Astrocyte (in vitro differentiated cells and primary cell): ENCODE results near the gene BAG5. TPM values are rescaled to one million over a fixed set of nuclear protein-coding genes. Genes with fewer than 3 reads are reported as not detected.

Experiments
- DNase-seq: peaks from one replicate; pipeline ENCODE4 v3.0.0-alpha.2; 2010; ENCODE audit warnings: low read depth
- FAIRE-seq: peaks from 2 replicates; lab custom pipeline; 2011; peaks lifted over from hg19 to GRCh38; lab: Jason Lieb, UNC
- H2AFZ ChIP-seq: 2 replicates; pipeline ENCODE4 v1.6.0; 2012; ENCODE audit warnings: low read depth, low read length, inconsistent platforms
- H3K27ac ChIP-seq: 2 replicates; pipeline ENCODE4 v1.5.1; 2011; ENCODE audit warnings: low read depth, low read length, inconsistent platforms
- H3K27me3 ChIP-seq: 2 replicates; pipeline ENCODE4 v1.6.0; 2011; ENCODE audit warnings: low read length, inconsistent platforms; ENCODE audit not compliant: insufficient read depth
- H3K36me3 ChIP-seq: 2 replicates; pipeline ENCODE4 v1.5.1; 2011; ENCODE audit warnings: low read length, inconsistent platforms; ENCODE audit not compliant: insufficient read depth
- H3K4me1 ChIP-seq: 2 replicates; pipeline ENCODE4 v1.5.1; 2011; ENCODE audit warnings: low read length, inconsistent platforms; ENCODE audit not compliant: insufficient read depth
- H3K4me2 ChIP-seq: 2 replicates; pipeline ENCODE4 v1.6.0; 2012; ENCODE audit warnings: low read length, inconsistent platforms
- H3K4me3 ChIP-seq: 2 replicates; pipeline ENCODE4 v1.5.1; 2011; ENCODE audit warnings: low read depth, mild to moderate bottlenecking, low read length, inconsistent platforms; ENCODE audit not compliant: insufficient read depth
- H3K79me2 ChIP-seq: 2 replicates; pipeline ENCODE4 v1.6.0; 2012; ENCODE audit warnings: mild to moderate bottlenecking, low read length, inconsistent platforms; ENCODE audit not compliant: insufficient read depth
- H3K9ac ChIP-seq: 2 replicates; pipeline ENCODE4 v1.6.0; 2012; ENCODE audit warnings: mild to moderate bottlenecking, low read length, inconsistent platforms
- H3K9me3 ChIP-seq: 2 replicates; pipeline ENCODE4 v1.5.1; 2012; ENCODE audit warnings: low read depth, mild to moderate bottlenecking, low read length, inconsistent platforms; ENCODE audit not compliant: insufficient read depth
- H4K20me1 ChIP-seq: 2 replicates; pipeline ENCODE4 v1.6.0; 2012; ENCODE audit warnings: low read length, inconsistent platforms; ENCODE audit not compliant: insufficient read depth
- H3K27ac Mint-ChIP-seq: one replicate; pipeline ENCODE4 v1.8.0; 2021; ENCODE audit warnings: mild to moderate bottlenecking, mixed read lengths; ENCODE audit not compliant: unreplicated experiment
- H3K27me3 Mint-ChIP-seq: one replicate; pipeline ENCODE4 v1.8.0; 2021; ENCODE audit warnings: low read depth, mixed read lengths; ENCODE audit not compliant: unreplicated experiment
- H3K36me3 Mint-ChIP-seq: one replicate; pipeline ENCODE4 v1.8.0; 2021; ENCODE audit warnings: low read depth, mixed read lengths; ENCODE audit not compliant: unreplicated experiment
- H3K4me1 Mint-ChIP-seq: one replicate; pipeline ENCODE4 v1.8.0; 2021; ENCODE audit warnings: low read depth, mixed read lengths; ENCODE audit not compliant: unreplicated experiment
- H3K4me3 Mint-ChIP-seq: one replicate; pipeline ENCODE4 v1.8.0; 2021; ENCODE audit warnings: mild to moderate bottlenecking, moderate library complexity, mixed read lengths; ENCODE audit not compliant: unreplicated experiment
- H3K9me3 Mint-ChIP-seq: one replicate; pipeline ENCODE4 v1.8.0; 2021; ENCODE audit warnings: mild to moderate bottlenecking, mixed read lengths; ENCODE audit not compliant: unreplicated experiment
- CTCF ChIP-seq: IDR thresholded peaks from 2 replicates; pipeline ENCODE4 v1.5.1; 2011; ENCODE audit warnings: low read depth, mild to moderate bottlenecking, inconsistent platforms, low read length, moderate library complexity; ENCODE audit not compliant: insufficient read depth
- EZH2 ChIP-seq: IDR thresholded peaks from 2 replicates; pipeline ENCODE4 v1.6.1; 2012; ENCODE audit warnings: mild to moderate bottlenecking, low read length, inconsistent platforms; ENCODE audit not compliant: insufficient read depth
- total RNA-seq: library from RNA; stranded (reverse); gene quantifications from 2 replicates; pipeline ENCODE4 v1.2.1, GENCODE V29; 2021

Gene BAG5
- total RNA-seq, 1 donor from 2014 or later = 35.2 TPM

DNA sequence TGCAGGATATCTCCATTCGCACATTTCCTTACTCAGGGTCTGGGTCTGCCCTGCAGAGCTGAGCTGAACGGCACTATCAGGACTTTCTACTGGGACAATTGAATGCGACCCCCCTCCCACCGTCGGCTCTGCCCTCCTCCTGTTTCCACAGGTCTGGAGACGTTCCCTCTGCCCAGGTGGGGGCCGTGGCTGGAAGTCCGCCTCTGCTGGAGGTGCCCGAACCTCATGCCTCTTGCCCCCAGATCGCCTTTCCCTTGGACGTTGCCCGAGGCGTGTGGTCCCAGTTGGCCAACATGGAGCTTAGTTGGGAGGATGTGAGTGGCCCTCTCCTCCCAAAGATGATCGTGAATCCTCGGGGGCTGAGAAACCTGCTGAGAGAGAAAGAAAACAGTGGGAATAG is 45.4 kb upstream of the BAG5 start:
- peak overlapping the region; percentile 77 for H3K4me2 ChIP-seq

GRCh38 chr14:103606963-103607668 is 44.7 kb upstream of the BAG5 start:
- peaks cover 9% of the 10 kb centered on the region for H3K36me3 Mint-ChIP-seq
- H3K4me3 Mint-ChIP-seq = no peak overlapping the region
- Histone ChIP-seq H3K9me3 (peaks cover 6% of the 10 kb centered on the region), H4K20me1 (peaks cover 7% of the 10 kb centered on the region), H3K79me2 (no peaks in the 10 kb centered on the region), H3K27ac (no peak overlapping the region), H2AFZ (no peak overlapping the region), H3K36me3 (no peaks in the 10 kb centered on the region), H3K4me1 (peaks cover 16% of the 10 kb centered on the region), H3K27me3 (no peaks in the 10 kb centered on the region), H3K4me3 (no peak overlapping the region), H3K9ac (no peak overlapping the region), H3K4me2 (peak overlapping the region; percentile 77)
- peaks cover 2% of the 10 kb centered on the region for H3K27me3 Mint-ChIP-seq
- FAIRE-seq = peak; percentile 39
- peaks cover 16% of the 10 kb centered on the region for H3K9me3 Mint-ChIP-seq
- peaks cover 3% of the 10 kb centered on the region for H3K4me1 Mint-ChIP-seq
- TF ChIP-seq EZH2 = no peak
- peak; percentile 8 for TF ChIP-seq CTCF
- H3K27ac Mint-ChIP-seq = no peak overlapping the region
- DNase-seq = peak; percentile 92

More for the DNA sequence above, 45.4 kb upstream of the BAG5 start:
- no peak for FAIRE-seq
- H3K4me1 ChIP-seq = peaks cover 16% of the 10 kb centered on the region
- peaks cover 6% of the 10 kb centered on the region for H3K9me3 ChIP-seq
- H3K36me3 ChIP-seq = no peaks in the 10 kb centered on the region
- no peak overlapping the region for H3K27ac Mint-ChIP-seq
- no peaks in the 10 kb centered on the region for H3K27me3 ChIP-seq
- H4K20me1 ChIP-seq = peaks cover 7% of the 10 kb centered on the region
- no peak overlapping the region for H2AFZ ChIP-seq
- H3K27me3 Mint-ChIP-seq = peaks cover 2% of the 10 kb centered on the region
- H3K36me3 Mint-ChIP-seq = peaks cover 9% of the 10 kb centered on the region
- H3K79me2 ChIP-seq = no peaks in the 10 kb centered on the region
- no peak overlapping the region for H3K4me3 Mint-ChIP-seq
- H3K4me1 Mint-ChIP-seq = peaks cover 3% of the 10 kb centered on the region
- TF ChIP-seq CTCF (no peak), EZH2 (no peak)
- no peak overlapping the region for H3K27ac ChIP-seq
- H3K9me3 Mint-ChIP-seq = peaks cover 17% of the 10 kb centered on the region
- no peak for DNase-seq
- H3K9ac ChIP-seq = no peak overlapping the region
- no peak overlapping the region for H3K4me3 ChIP-seq

DNA sequence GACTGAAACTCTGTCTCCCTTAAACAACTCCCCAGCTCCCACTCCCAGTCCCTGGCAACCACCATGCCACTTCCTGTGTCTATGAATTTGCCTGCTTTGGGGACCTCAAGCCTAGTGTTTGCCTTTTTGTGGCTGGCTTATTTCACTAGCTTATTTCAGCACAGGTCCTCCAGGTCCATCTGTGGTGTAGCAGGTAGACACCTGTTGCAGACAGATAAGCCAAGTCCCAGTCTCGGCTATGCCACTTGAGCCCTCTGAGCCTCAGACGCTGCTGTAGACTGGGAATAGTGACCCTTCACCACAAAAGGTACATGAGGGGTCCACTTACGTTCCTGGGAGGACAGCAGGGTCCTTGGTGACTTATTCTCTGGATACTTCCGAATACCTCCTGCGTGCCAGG is 42.2 kb upstream of the BAG5 start:
- Mint-ChIP-seq H3K9me3 (peaks cover 4% of the 10 kb centered on the region), H3K27ac (no peak overlapping the region), H3K4me3 (no peak overlapping the region), H3K36me3 (peaks cover 4% of the 10 kb centered on the region), H3K4me1 (peaks cover 3% of the 10 kb centered on the region), H3K27me3 (peaks cover 2% of the 10 kb centered on the region)
- Histone ChIP-seq H3K4me2 (no peak overlapping the region), H3K36me3 (no peaks in the 10 kb centered on the region), H3K9ac (no peak overlapping the region), H3K4me1 (peaks cover 16% of the 10 kb centered on the region), H3K27me3 (no peaks in the 10 kb centered on the region), H3K27ac (no peak overlapping the region), H3K79me2 (no peaks in the 10 kb centered on the region), H2AFZ (no peak overlapping the region), H4K20me1 (peaks cover 7% of the 10 kb centered on the region), H3K9me3 (no peaks in the 10 kb centered on the region), H3K4me3 (no peak overlapping the region)
- TF ChIP-seq CTCF (no peak), EZH2 (no peak)
- DNase-seq (no peak), FAIRE-seq (no peak)
